IMR-90 (cell line): ENCODE results near the gene GNB2.

ENCODE experiments used
- BHLHE40 ChIP-seq: fragments of 150-350 bp; IDR thresholded peaks from 2 replicates; pipeline ENCODE4 v1.6.1; 2016; ENCODE audit warnings: mild to moderate bottlenecking, low read depth, low read length
- CTCF ChIP-seq: conservative IDR thresholded peaks from 2 replicates; pipeline ENCODE4 v1.5.1; 2012; ENCODE audit warnings: mild to moderate bottlenecking, low read depth, low read length, improper control_type of control experiment
- ELK1 ChIP-seq: fragments of 150-350 bp; IDR thresholded peaks from 2 replicates; pipeline ENCODE4 v1.6.1; 2016; ENCODE audit warnings: low read depth, mild to moderate bottlenecking, low read length, moderate library complexity, borderline replicate concordance
- MAZ ChIP-seq: IDR thresholded peaks from 2 replicates; pipeline ENCODE4 v1.6.1; 2012; ENCODE audit warnings: low read depth, mild to moderate bottlenecking, low read length, improper control_type of control experiment, moderate library complexity, borderline replicate concordance
- MXI1 ChIP-seq: IDR thresholded peaks from 2 replicates; pipeline ENCODE4 v1.6.1; 2012; ENCODE audit warnings: low read depth, mild to moderate bottlenecking, low read length, moderate library complexity, borderline replicate concordance
- POLR2A ChIP-seq: IDR thresholded peaks from 2 replicates; pipeline ENCODE4 v1.6.1; 2012; ENCODE audit warnings: mild to moderate bottlenecking, low read depth, low read length
- RAD21 ChIP-seq: IDR thresholded peaks from 2 replicates; pipeline ENCODE4 v1.6.1; 2012; ENCODE audit warnings: low read length, improper control_type of control experiment
- RCOR1 ChIP-seq: IDR thresholded peaks from 2 replicates; pipeline ENCODE4 v1.6.1; 2012; ENCODE audit warnings: mild to moderate bottlenecking, low read length, improper control_type of control experiment; ENCODE audit not compliant: insufficient replicate concordance
- RFX5 ChIP-seq: IDR thresholded peaks from 2 replicates; pipeline ENCODE4 v1.8.0; 2012; ENCODE audit warnings: low read depth, mild to moderate bottlenecking, low read length, moderate library complexity
- SMC3 ChIP-seq: fragments of 150-350 bp; IDR thresholded peaks from 2 replicates; pipeline ENCODE4 v1.6.1; 2016; ENCODE audit warnings: low read depth, mild to moderate bottlenecking, antibody characterized with exemption, low read length, moderate library complexity

- TF ChIP-seq POLR2A: no peak
- TF ChIP-seq RCOR1: no peak
- no peak for TF ChIP-seq RFX5
- TF ChIP-seq SMC3: no peak
- no peak for TF ChIP-seq CTCF
- no peak for TF ChIP-seq BHLHE40
- TF ChIP-seq ELK1: no peak
- no peak for TF ChIP-seq MAZ
- TF ChIP-seq MXI1: no peak
- TF ChIP-seq RAD21: no peak
These were observed 4.9 kb downstream of the GNB2 start for GRCh38 chr7:100678291-100678984.
